Measurements from ENCODE around the gene OMP.

Gene OMP

GRCh38 chr11:77093987-77094840, 8.4 kb upstream of the OMP start:
- no peak overlapping the region for H3K18ac ChIP-seq (ENCODE audit: low read depth in 1 of 2, low read length in 2 of 2)
- no peak overlapping the region for H3K4ac ChIP-seq (ENCODE audit: low read depth in 1 of 2, low read length in 2 of 2)
- no peak overlapping the region for H2AK5ac ChIP-seq (ENCODE audit: low read length, severe bottlenecking)
- no peak overlapping the region for H2BK5ac ChIP-seq (ENCODE audit: low read depth, low read length, poor library complexity, severe bottlenecking)
- WGBS, result 94% methylated on average over 6 of the region's 6 CpGs
- peaks cover 6% of the 10 kb centered on the region for H3K79me1 ChIP-seq (replicated peaks; ENCODE audit: low read length, poor library complexity, severe bottlenecking)
- H2BK120ac ChIP-seq (ENCODE audit: low read depth, low read length), result no peak overlapping the region
- H3K9ac ChIP-seq (ENCODE audit: low read length), result no peak overlapping the region
- no peak overlapping the region for H3K14ac ChIP-seq (ENCODE audit: low read length in 2 of 2)
- H2BK12ac ChIP-seq (ENCODE audit: low read length in 2 of 2), result no peak overlapping the region
- H4K91ac ChIP-seq (ENCODE audit: low read length), result no peak overlapping the region
- H3K9me3 ChIP-seq (ENCODE audit: control insufficient read depth, low read length), result no peaks in the 10 kb centered on the region
- DNase-seq, result no peak
- no peak overlapping the region for H3K27ac ChIP-seq (ENCODE audit: low read length, poor library complexity, severe bottlenecking)
- no peaks in the 10 kb centered on the region for H3K4me1 ChIP-seq (ENCODE audit: control insufficient read depth, insufficient read depth, low read depth, low read length)
- no peak overlapping the region for H3K4me3 ChIP-seq (ENCODE audit: insufficient read depth in 1 of 2, low read depth in 1 of 2, low read length in 2 of 2)
- no peak overlapping the region for H4K8ac ChIP-seq (ENCODE audit: low read length)
- H2BK15ac ChIP-seq (ENCODE audit: low read depth, poor library complexity, severe bottlenecking), result no peak overlapping the region
- no peak overlapping the region for H3K4me2 ChIP-seq (ENCODE audit: low read length, poor library complexity, severe bottlenecking)
- peaks cover 13 to 48% of the 10 kb centered on the region in 2 experiments for H3K36me3 ChIP-seq (ENCODE audit: control insufficient read depth in 1 of 2, insufficient read depth in 2 of 2, low read depth in 1 of 2, low read length in 2 of 2)
- H2AFZ ChIP-seq (ENCODE audit: low read depth, low read length), result no peak overlapping the region
- H3K23ac ChIP-seq (ENCODE audit: low read length in 2 of 2), result no peak overlapping the region
- H3K27me3 ChIP-seq (ENCODE audit: control insufficient read depth in 1 of 2, insufficient read depth in 1 of 2, low read length in 2 of 2), result no peaks in the 10 kb centered on the region

GRCh38 chr11:77094841-77095365, 7.7 kb upstream of the OMP start:
- no peaks in the 10 kb centered on the region for H3K9me3 ChIP-seq (ENCODE audit: control insufficient read depth, low read length)
- H3K14ac ChIP-seq (ENCODE audit: low read length in 2 of 2), result no peak overlapping the region
- H3K9ac ChIP-seq (ENCODE audit: low read length), result no peak overlapping the region
- no peak overlapping the region for H2AFZ ChIP-seq (ENCODE audit: low read depth, low read length)
- DNase-seq, result no peak
- H2BK120ac ChIP-seq (ENCODE audit: low read depth, low read length), result no peak overlapping the region
- H2AK5ac ChIP-seq (ENCODE audit: low read length, severe bottlenecking), result no peak overlapping the region
- peaks cover 13 to 46% of the 10 kb centered on the region in 2 experiments for H3K36me3 ChIP-seq (ENCODE audit: control insufficient read depth in 1 of 2, insufficient read depth in 2 of 2, low read depth in 1 of 2, low read length in 2 of 2)
- H3K4me3 ChIP-seq (ENCODE audit: insufficient read depth in 1 of 2, low read depth in 1 of 2, low read length in 2 of 2), result no peak overlapping the region
- H3K27me3 ChIP-seq (ENCODE audit: control insufficient read depth in 1 of 2, insufficient read depth in 1 of 2, low read length in 2 of 2), result no peaks in the 10 kb centered on the region
- H3K4ac ChIP-seq (ENCODE audit: low read depth in 1 of 2, low read length in 2 of 2), result no peak overlapping the region
- H3K4me1 ChIP-seq (ENCODE audit: control insufficient read depth, insufficient read depth, low read depth, low read length), result no peaks in the 10 kb centered on the region
- no peak overlapping the region for H3K23ac ChIP-seq (ENCODE audit: low read length in 2 of 2)
- peaks cover 6% of the 10 kb centered on the region for H3K79me1 ChIP-seq (replicated peaks; ENCODE audit: low read length, poor library complexity, severe bottlenecking)
- no peak overlapping the region for H2BK12ac ChIP-seq (ENCODE audit: low read length in 2 of 2)
- no peak overlapping the region for H2BK5ac ChIP-seq (ENCODE audit: low read depth, low read length, poor library complexity, severe bottlenecking)
- no peak overlapping the region for H4K8ac ChIP-seq (ENCODE audit: low read length)
- 96% methylated on average over 7 of the region's 7 CpGs for WGBS
- H2BK15ac ChIP-seq (ENCODE audit: low read depth, poor library complexity, severe bottlenecking), result no peak overlapping the region
- H3K18ac ChIP-seq (ENCODE audit: low read depth in 1 of 2, low read length in 2 of 2), result no peak overlapping the region
- no peak overlapping the region for H4K91ac ChIP-seq (ENCODE audit: low read length)
- H3K4me2 ChIP-seq (ENCODE audit: low read length, poor library complexity, severe bottlenecking), result no peak overlapping the region
- H3K27ac ChIP-seq (ENCODE audit: low read length, poor library complexity, severe bottlenecking), result no peak overlapping the region

- H2BK15ac ChIP-seq (ENCODE audit: low read depth, poor library complexity, severe bottlenecking), result no peak overlapping the region
- H4K91ac ChIP-seq (ENCODE audit: low read length), result no peak overlapping the region
- no peak overlapping the region for H3K27ac ChIP-seq (ENCODE audit: low read length, poor library complexity, severe bottlenecking)
- no peak overlapping the region for H2AFZ ChIP-seq (ENCODE audit: low read depth, low read length)
- H4K8ac ChIP-seq (ENCODE audit: low read length), result no peak overlapping the region
- H3K79me1 ChIP-seq (replicated peaks; ENCODE audit: low read length, poor library complexity, severe bottlenecking), result peaks cover 6% of the 10 kb centered on the region
- no peak for DNase-seq
- H3K4me3 ChIP-seq (ENCODE audit: insufficient read depth in 1 of 2, low read depth in 1 of 2, low read length in 2 of 2), result no peak overlapping the region
- no peaks in the 10 kb centered on the region for H3K4me1 ChIP-seq (ENCODE audit: control insufficient read depth, insufficient read depth, low read depth, low read length)
- H3K36me3 ChIP-seq (ENCODE audit: control insufficient read depth in 1 of 2, insufficient read depth in 2 of 2, low read depth in 1 of 2, low read length in 2 of 2), result peaks cover 13 to 44% of the 10 kb centered on the region in 2 experiments
- peak overlapping the region in 1 of 2 experiments; percentile 17 for H3K23ac ChIP-seq (ENCODE audit: low read length in 2 of 2)
- H2BK12ac ChIP-seq (ENCODE audit: low read length in 2 of 2), result no peak overlapping the region
- no peak overlapping the region for H2AK5ac ChIP-seq (ENCODE audit: low read length, severe bottlenecking)
- H3K4ac ChIP-seq (ENCODE audit: low read depth in 1 of 2, low read length in 2 of 2), result no peak overlapping the region
- 90% methylated on average over 21 of the region's 21 CpGs for WGBS
- no peak overlapping the region for H3K18ac ChIP-seq (ENCODE audit: low read depth in 1 of 2, low read length in 2 of 2)
- H3K27me3 ChIP-seq (ENCODE audit: control insufficient read depth in 1 of 2, insufficient read depth in 1 of 2, low read length in 2 of 2), result no peaks in the 10 kb centered on the region
- no peak overlapping the region for H2BK120ac ChIP-seq (ENCODE audit: low read depth, low read length)
- no peak overlapping the region for H3K9ac ChIP-seq (ENCODE audit: low read length)
- no peak overlapping the region for H3K14ac ChIP-seq (ENCODE audit: low read length in 2 of 2)
- no peak overlapping the region for H2BK5ac ChIP-seq (ENCODE audit: low read depth, low read length, poor library complexity, severe bottlenecking)
- H3K4me2 ChIP-seq (ENCODE audit: low read length, poor library complexity, severe bottlenecking), result no peak overlapping the region
- H3K9me3 ChIP-seq (ENCODE audit: control insufficient read depth, low read length), result no peaks in the 10 kb centered on the region
These were observed 6.8 kb upstream of the OMP start for GRCh38 chr11:77095551-77096490.

GRCh38 chr11:77096591-77097019, 6.0 kb upstream of the OMP start:
- Histone ChIP-seq H3K36me3 (ENCODE audit: control insufficient read depth in 1 of 2, insufficient read depth in 2 of 2, low read depth in 1 of 2, low read length in 2 of 2) (peaks cover 14 to 44% of the 10 kb centered on the region in 2 experiments), H2BK12ac (ENCODE audit: low read length in 2 of 2) (no peak overlapping the region)
- 100% methylated on average over 5 of the region's 8 CpGs for WGBS

More at GRCh38 chr11:77096591-77097019, 6.0 kb upstream of the OMP start:
- H3K4me2 ChIP-seq (ENCODE audit: low read length, poor library complexity, severe bottlenecking), result no peak overlapping the region
- H3K18ac ChIP-seq (ENCODE audit: low read depth in 1 of 2, low read length in 2 of 2), result no peak overlapping the region
- H2BK15ac ChIP-seq (ENCODE audit: low read depth, poor library complexity, severe bottlenecking), result no peak overlapping the region
- no peak for DNase-seq
- H3K79me1 ChIP-seq (replicated peaks; ENCODE audit: low read length, poor library complexity, severe bottlenecking), result peaks cover 6% of the 10 kb centered on the region
- H3K27me3 ChIP-seq (ENCODE audit: control insufficient read depth in 1 of 2, insufficient read depth in 1 of 2, low read length in 2 of 2), result no peaks in the 10 kb centered on the region
- no peak overlapping the region for H2AFZ ChIP-seq (ENCODE audit: low read depth, low read length)
- H4K91ac ChIP-seq (ENCODE audit: low read length), result no peak overlapping the region
- no peak overlapping the region for H4K8ac ChIP-seq (ENCODE audit: low read length)
- no peaks in the 10 kb centered on the region for H3K4me1 ChIP-seq (ENCODE audit: control insufficient read depth, insufficient read depth, low read depth, low read length)
- no peak overlapping the region for H2BK120ac ChIP-seq (ENCODE audit: low read depth, low read length)
- no peak overlapping the region for H3K4ac ChIP-seq (ENCODE audit: low read depth in 1 of 2, low read length in 2 of 2)
- H3K14ac ChIP-seq (ENCODE audit: low read length in 2 of 2), result no peak overlapping the region
- H2BK5ac ChIP-seq (ENCODE audit: low read depth, low read length, poor library complexity, severe bottlenecking), result no peak overlapping the region
- H3K9me3 ChIP-seq (ENCODE audit: control insufficient read depth, low read length), result no peaks in the 10 kb centered on the region
- H2AK5ac ChIP-seq (ENCODE audit: low read length, severe bottlenecking), result no peak overlapping the region
- no peak overlapping the region for H3K9ac ChIP-seq (ENCODE audit: low read length)
- no peak overlapping the region for H3K27ac ChIP-seq (ENCODE audit: low read length, poor library complexity, severe bottlenecking)
- no peak overlapping the region for H3K23ac ChIP-seq (ENCODE audit: low read length in 2 of 2)
- no peak overlapping the region for H3K4me3 ChIP-seq (ENCODE audit: insufficient read depth in 1 of 2, low read depth in 1 of 2, low read length in 2 of 2)

All from mesenchymal stem cell (in vitro differentiated cells and primary cell).